ENCODE results near the gene LBR. TPM values are rescaled to one million over a fixed set of nuclear protein-coding genes. Genes with fewer than 3 reads are reported as not detected.

LBR gene
- total RNA-seq, 1 donor from 2014 or later, result 195 TPM

GRCh38 chr1:225373155-225373554, 54.7 kb downstream of the LBR start:
- Mint-ChIP-seq H3K27me3 (no peaks in the 10 kb centered on the region), H3K4me1 (no peaks in the 10 kb centered on the region), H3K4me3 (no peak overlapping the region), H3K27ac (no peak overlapping the region), H3K36me3 (ENCODE audit: low read depth) (no peaks in the 10 kb centered on the region), H3K9me3 (no peaks in the 10 kb centered on the region)
- intact Hi-C loops (cut with micrococcal nuclease), result no loop called here
- DNase-seq, result no peak

- Mint-ChIP-seq H3K4me1 (no peaks in the 10 kb centered on the region), H3K9me3 (no peaks in the 10 kb centered on the region)
These were observed 56.4 kb downstream of the LBR start for GRCh38 chr1:225371366-225372010.

GRCh38 chr1:225368036-225368552, 59.7 kb downstream of the LBR start:
- intact Hi-C loops (cut with micrococcal nuclease), result no loop called here
- no peak for DNase-seq
- Mint-ChIP-seq H3K4me3 (no peak overlapping the region), H3K4me1 (no peaks in the 10 kb centered on the region), H3K36me3 (ENCODE audit: low read depth) (no peaks in the 10 kb centered on the region), H3K9me3 (no peaks in the 10 kb centered on the region), H3K27me3 (peaks cover 17% of the 10 kb centered on the region), H3K27ac (no peak overlapping the region)

More at GRCh38 chr1:225371366-225372010, 56.4 kb downstream of the LBR start:
- no peak for DNase-seq
- intact Hi-C loops (cut with micrococcal nuclease), result no loop called here
- Mint-ChIP-seq H3K36me3 (ENCODE audit: low read depth) (no peaks in the 10 kb centered on the region), H3K27me3 (peaks cover 10% of the 10 kb centered on the region), H3K27ac (no peak overlapping the region), H3K4me3 (no peak overlapping the region)

- Mint-ChIP-seq H3K9me3 (no peaks in the 10 kb centered on the region), H3K36me3 (ENCODE audit: low read depth) (no peaks in the 10 kb centered on the region), H3K4me3 (no peak overlapping the region), H3K27me3 (peaks cover 17% of the 10 kb centered on the region), H3K27ac (no peak overlapping the region), H3K4me1 (peaks cover 3% of the 10 kb centered on the region)
- no peak for DNase-seq
- intact Hi-C loops (cut with micrococcal nuclease), result no loop called here
These were observed 61.3 kb downstream of the LBR start for GRCh38 chr1:225366552-225366951.

- intact Hi-C loops (cut with micrococcal nuclease), result no loop called here
These were observed 61.8 kb downstream of the LBR start for GRCh38 chr1:225366018-225366417.

GRCh38 chr1:225364439-225364838, 63.4 kb downstream of the LBR start:
- H3K4me3 Mint-ChIP-seq, result no peak overlapping the region
- intact Hi-C loops (cut with micrococcal nuclease), result no loop called here
- peaks cover 21% of the 10 kb centered on the region for H3K27me3 Mint-ChIP-seq
- no peaks in the 10 kb centered on the region for H3K9me3 Mint-ChIP-seq
- peaks cover 3% of the 10 kb centered on the region for H3K4me1 Mint-ChIP-seq
- H3K27ac Mint-ChIP-seq, result no peak overlapping the region
- no peaks in the 10 kb centered on the region for H3K36me3 Mint-ChIP-seq (ENCODE audit: low read depth)
- DNase-seq, result no peak

More at GRCh38 chr1:225366018-225366417, 61.8 kb downstream of the LBR start:
- Mint-ChIP-seq H3K36me3 (ENCODE audit: low read depth) (no peaks in the 10 kb centered on the region), H3K27ac (no peak overlapping the region), H3K4me1 (peaks cover 3% of the 10 kb centered on the region), H3K9me3 (no peaks in the 10 kb centered on the region), H3K27me3 (peaks cover 17% of the 10 kb centered on the region), H3K4me3 (no peak overlapping the region)
- DNase-seq, result no peak

GRCh38 chr1:225362805-225363204, 65.0 kb downstream of the LBR start:
- intact Hi-C loops (cut with micrococcal nuclease), result no loop called here
- peaks cover 3% of the 10 kb centered on the region for H3K4me1 Mint-ChIP-seq
- H3K27ac Mint-ChIP-seq, result no peak overlapping the region
- no peak overlapping the region for H3K4me3 Mint-ChIP-seq
- H3K36me3 Mint-ChIP-seq (ENCODE audit: low read depth), result no peaks in the 10 kb centered on the region
- no peaks in the 10 kb centered on the region for H3K9me3 Mint-ChIP-seq
- DNase-seq, result no peak
- peaks cover 28% of the 10 kb centered on the region for H3K27me3 Mint-ChIP-seq

GRCh38 chr1:225361176-225361575, 66.7 kb downstream of the LBR start:
- Mint-ChIP-seq H3K36me3 (ENCODE audit: low read depth) (no peaks in the 10 kb centered on the region), H3K4me3 (no peak overlapping the region), H3K9me3 (no peaks in the 10 kb centered on the region), H3K4me1 (peaks cover 3% of the 10 kb centered on the region), H3K27ac (no peak overlapping the region), H3K27me3 (peaks cover 26% of the 10 kb centered on the region)
- DNase-seq, result no peak
- intact Hi-C loops (cut with micrococcal nuclease), result no loop called here

- Mint-ChIP-seq H3K9me3 (no peaks in the 10 kb centered on the region), H3K27me3 (peaks cover 27% of the 10 kb centered on the region), H3K4me1 (peaks cover 3% of the 10 kb centered on the region), H3K27ac (no peak overlapping the region), H3K36me3 (ENCODE audit: low read depth) (no peaks in the 10 kb centered on the region), H3K4me3 (no peak overlapping the region)
- no peak for DNase-seq
- intact Hi-C loops (cut with micrococcal nuclease), result no loop called here
These were observed 67.7 kb downstream of the LBR start for GRCh38 chr1:225360119-225360518.

- peaks cover 50% of the 10 kb centered on the region for H3K27me3 Mint-ChIP-seq
- no peak for DNase-seq
- H3K9me3 Mint-ChIP-seq, result no peaks in the 10 kb centered on the region
- intact Hi-C loops (cut with micrococcal nuclease), result no loop called here
- no peak overlapping the region for H3K4me3 Mint-ChIP-seq
- H3K4me1 Mint-ChIP-seq, result no peaks in the 10 kb centered on the region
- H3K27ac Mint-ChIP-seq, result no peak overlapping the region
- H3K36me3 Mint-ChIP-seq (ENCODE audit: low read depth), result no peaks in the 10 kb centered on the region
These were observed 72.0 kb downstream of the LBR start for GRCh38 chr1:225355863-225356262.

GRCh38 chr1:225354906-225355305, 72.9 kb downstream of the LBR start:
- DNase-seq, result no peak
- Mint-ChIP-seq H3K27me3 (peaks cover 53% of the 10 kb centered on the region), H3K4me1 (no peaks in the 10 kb centered on the region), H3K4me3 (no peak overlapping the region), H3K27ac (no peak overlapping the region), H3K9me3 (no peaks in the 10 kb centered on the region), H3K36me3 (ENCODE audit: low read depth) (no peaks in the 10 kb centered on the region)
- intact Hi-C loops (cut with micrococcal nuclease), result no loop called here

Other genes starting within 250 kb of the LBR start
- gene ENAH, start 225.1 kb upstream of the LBR start, total RNA-seq, result 0.33 TPM in 1 of 2 replicates, not detected in the other